ENCODE results near the gene DYRK1A. TPM values are rescaled to one million over a fixed set of nuclear protein-coding genes. Genes with fewer than 3 reads are reported as not detected.
A peak's percentile ranks its signal among the peaks of the same experiment; 100 is the strongest.

Gene DYRK1A
- total RNA-seq, 1 experiment from 2014 or later: 79.8 TPM

DNA sequence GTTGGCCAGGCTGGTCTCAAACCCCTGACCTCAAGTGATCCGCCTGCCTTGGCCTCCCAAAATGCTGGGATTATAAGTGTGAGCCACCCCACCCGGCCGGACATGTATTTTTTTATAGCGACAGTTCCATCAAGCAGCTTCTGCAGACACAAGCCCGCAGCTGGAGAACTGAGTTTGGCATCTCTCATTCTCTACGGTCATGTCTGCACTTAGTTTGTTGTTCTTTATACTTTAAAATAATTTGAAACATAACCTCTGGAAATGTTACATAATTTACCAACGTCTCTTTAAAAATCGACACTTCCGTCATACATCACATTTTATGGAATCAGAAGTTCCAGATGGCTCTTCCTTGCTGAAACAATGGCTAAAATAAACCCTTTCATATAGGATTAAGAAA lies 183.6 kb downstream of the DYRK1A start:
- no peak for DNase-seq (ENCODE audit: low read depth)

DNA sequence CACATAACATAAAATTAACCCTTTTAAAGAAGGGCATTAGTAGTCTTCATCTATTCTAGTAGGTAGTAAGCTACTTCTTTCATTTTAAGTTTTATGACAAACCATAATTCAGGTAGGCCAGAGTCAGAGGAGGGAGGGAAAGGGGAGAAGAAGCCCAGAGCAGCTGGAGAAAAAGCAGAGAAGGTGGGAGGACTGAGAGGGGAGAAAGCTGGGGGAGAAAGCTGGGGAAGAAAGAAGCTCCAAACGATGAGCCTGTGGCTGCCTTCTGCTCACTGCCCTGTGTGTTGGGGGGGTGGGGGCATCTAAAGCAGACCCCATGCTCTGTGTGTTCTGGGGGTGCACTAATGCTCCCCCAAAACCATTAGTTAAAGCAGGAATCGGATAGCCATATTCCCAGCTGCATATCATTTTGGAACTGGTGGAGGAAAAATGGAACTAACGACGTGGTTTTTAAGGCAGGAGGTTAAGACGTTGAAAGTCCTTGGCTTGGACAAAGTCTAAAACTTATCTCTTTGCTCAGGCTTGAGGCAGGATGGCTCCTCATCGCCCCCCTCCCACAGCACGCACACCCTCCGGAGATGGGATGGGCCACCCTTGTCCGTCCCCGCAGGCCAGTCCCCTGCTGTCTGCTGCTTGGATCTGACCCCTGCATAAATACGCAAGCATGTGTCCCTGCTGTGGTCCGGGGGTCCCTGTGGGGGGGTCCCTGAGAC lies 184.2 kb downstream of the DYRK1A start:
- no peak for DNase-seq (ENCODE audit: low read depth)

DNA sequence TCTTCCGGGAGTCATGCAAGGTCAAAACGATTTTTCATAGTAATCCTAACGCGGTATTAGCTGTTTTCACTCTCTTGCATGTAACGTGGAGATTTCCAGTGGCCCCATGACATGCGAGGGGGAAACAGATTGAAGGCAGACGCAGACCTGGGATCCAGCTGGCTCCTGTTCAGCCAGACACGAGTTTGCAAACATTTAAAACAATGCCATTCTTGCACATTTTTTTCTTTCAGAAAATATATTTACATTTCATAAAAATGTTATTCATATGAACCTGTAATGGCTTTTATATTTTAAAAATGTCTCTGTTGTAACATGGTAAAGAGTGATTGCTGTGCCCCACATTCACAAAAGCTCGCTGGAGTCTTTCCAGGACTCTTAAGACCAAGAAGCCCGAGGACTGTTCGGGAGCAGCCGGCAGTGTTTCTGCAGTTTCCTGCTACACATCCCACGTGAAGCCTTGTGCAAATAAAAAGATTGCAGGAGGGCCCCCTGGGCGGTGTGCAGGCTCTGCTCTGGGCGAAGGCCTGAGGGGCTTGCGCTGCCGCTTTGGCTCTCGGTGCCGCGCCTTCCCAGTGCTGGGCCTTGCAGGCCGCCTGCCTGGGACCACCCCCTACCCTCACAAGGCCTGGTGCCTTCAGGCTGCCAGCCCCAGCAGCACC lies 184.9 kb downstream of the DYRK1A start:
- DNase-seq (ENCODE audit: low read depth): no peak

DNA sequence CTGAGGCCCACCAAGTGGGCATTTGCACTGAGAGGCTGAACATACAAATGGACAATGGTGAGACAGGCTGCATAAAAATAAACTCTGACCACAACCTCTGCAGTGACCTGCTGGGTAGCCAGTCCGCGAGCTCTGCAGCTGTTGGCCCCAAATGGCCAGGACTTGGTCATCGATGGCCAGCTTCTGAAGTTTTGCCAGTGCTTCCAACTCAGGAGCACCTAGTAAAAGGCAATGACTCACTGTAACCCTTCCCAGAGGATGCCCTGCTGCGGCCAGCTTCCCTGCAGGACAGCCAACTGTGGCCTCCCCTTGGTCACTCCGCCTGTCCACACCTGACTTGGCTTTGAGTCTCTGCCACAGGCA lies 185.4 kb downstream of the DYRK1A start:
- peak; percentile 85 for DNase-seq (ENCODE audit: low read depth)

DNA sequence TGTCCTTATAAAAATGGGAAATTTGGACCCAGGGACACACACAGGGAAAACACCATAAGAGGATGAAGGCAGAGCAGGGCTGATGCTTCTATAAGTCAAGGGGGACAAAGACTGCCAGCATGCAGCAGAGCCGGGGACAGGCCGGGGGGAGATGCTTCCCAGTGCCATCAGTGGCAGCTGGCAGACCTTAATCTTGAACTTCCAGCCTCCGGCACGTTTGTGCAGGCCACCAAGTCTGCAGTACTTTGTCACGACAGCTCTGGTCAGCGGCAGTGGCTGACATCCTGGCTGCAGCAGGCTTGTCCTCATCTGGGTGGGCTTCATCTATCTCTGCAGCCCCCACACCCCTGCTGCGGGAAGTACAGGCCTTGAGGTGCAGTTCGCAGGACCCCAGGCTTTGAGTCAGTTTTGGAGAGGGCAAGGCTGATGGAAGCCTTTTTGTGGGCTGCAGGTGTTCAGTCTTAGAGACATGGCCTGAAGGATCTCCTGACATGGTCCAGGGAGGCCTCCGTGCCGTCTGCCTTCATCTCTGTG lies 186.0 kb downstream of the DYRK1A start:
- no peak for DNase-seq (ENCODE audit: low read depth)

DNA sequence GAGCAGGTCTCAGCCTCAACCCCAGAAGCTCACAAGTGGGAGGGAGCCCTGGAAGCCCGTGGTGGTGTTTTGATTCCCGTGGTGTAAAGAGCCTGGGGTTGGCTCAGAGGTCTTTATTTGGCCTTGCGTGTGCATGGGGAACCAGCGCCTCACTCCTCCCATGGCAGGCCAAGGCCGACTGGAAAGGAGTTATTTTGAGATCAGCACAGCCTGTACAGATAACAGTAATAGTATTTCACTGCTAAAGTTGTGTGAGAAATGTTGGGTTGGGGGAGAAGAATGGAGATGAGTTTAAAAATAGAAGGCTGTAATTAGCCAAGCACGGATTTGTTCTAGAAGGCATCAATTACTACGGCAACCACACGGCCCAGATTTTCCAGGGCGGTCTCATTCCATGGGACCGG lies 186.5 kb downstream of the DYRK1A start:
- DNase-seq (ENCODE audit: low read depth): no peak

DNA sequence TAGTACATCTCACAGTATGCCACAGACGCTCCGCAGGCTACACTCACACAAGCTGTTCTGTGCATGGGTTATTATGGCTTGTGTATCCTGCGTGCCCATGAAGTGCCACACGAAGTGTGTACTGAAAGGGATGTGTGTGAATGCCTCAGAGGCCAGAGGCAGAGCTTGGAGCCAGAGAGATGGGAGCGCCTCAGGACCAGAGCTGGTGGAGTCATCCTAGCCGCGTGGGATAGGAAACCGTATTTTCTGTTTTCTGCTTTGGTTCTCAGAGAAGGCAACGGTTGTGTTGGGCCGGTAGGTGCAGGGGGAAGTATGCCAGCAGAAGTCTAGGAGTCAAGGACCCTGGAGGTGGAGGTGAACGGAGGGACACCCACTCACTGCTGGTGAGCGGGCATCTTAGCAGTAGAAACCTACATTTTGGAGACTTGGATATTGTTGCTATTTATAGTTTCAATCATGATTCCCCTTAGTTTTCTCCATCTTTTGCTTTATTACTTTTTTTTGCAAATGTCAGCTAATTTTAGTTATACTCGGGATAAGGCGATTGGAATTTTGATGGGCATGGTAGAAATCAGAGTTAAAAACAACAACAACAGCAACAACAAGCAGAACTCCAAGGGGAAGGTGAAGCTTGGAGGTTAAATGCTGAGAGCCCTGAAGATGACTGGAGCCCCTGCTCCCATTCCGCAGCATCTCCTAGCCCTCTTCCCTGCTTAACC lies 188.2 kb downstream of the DYRK1A start:
- DNase-seq (ENCODE audit: low read depth): no peak

DNA sequence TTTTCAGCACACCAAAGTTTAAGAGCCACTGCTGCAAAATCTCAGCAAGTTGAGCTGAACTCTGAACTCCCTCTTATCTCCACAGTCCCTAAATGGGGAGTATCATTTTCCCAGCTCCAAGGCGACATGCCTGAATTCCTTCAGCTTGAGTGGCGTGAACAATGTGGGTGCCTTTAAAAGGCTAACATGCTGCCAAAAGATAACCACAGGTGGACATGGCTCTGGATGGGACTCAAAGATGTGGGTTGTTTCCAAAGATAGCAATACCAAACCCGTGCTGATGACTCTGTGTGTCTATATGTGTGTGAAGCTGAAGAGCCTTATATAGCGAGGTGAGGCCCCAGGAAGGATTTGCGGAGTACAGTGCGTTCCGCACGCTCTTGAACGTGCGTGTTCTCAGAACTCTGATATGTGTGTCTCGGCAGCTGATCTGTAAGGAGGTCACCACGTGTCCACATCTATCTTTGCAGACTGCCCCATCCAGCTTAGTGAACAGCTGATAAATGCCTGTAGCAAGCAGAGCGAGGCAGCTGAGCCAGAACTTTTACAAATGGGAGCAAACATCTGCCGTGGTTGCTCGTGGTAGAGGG lies 189.2 kb downstream of the DYRK1A start:
- no peak for DNase-seq (ENCODE audit: low read depth)

DNA sequence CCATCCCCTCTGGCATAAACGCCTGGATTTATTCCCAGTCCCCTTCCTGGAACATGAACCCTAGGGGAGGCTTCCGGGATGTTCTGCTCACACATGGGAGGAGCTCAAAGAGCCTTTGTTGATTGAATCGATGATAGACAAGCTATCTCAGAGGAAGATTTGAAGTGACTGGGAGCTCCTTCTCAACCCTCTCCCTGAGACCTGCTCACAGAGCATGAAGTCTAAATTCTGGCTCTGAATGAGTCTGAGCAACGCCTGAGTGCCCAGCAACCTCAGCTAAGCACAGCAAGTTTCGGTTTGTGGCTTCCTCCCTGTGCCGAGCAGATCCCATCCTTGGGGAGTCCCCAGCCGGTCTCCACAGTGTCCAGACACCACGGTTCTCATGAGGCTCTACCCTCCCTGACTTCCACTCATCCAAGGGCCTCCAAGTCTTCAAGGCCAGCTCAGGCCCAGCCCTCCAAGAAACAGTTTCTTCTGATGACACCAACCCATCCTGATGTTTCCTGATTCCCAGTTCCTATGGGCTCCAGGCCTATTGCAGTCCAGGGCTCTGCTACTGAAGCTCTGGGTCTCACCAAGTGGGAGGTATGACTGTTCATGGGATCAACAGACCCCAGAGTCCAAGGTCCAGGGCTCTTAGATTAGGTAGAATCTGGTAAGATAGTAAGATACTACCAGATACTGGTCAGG lies 190.8 kb downstream of the DYRK1A start:
- no peak for DNase-seq (ENCODE audit: low read depth)

DNA sequence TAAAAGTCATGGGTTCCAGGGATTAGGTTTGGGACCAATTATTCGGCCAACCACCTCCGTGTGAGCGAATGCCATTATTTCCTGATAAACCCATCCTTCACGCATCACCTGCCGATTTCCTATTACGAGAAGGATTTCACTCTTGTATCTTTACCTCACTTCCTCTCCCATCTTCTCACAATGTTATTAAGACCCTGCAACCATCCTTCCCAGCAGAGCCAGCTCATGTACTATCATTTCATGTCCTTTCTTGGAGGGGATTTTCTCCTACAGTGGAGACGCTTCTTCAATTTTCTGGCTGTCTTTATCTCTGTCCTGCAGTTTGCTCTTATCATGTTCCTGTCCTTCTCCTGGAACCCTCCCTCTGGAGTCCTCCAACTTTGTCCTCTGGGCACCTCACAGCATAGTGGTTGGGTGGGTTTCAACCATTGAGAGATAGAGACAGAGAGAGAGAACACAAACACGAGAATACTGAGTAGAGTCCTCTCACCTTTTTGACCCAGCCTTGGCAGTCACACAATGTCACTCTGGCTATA lies 192.2 kb downstream of the DYRK1A start:
- no peak for DNase-seq (ENCODE audit: low read depth)

DNA sequence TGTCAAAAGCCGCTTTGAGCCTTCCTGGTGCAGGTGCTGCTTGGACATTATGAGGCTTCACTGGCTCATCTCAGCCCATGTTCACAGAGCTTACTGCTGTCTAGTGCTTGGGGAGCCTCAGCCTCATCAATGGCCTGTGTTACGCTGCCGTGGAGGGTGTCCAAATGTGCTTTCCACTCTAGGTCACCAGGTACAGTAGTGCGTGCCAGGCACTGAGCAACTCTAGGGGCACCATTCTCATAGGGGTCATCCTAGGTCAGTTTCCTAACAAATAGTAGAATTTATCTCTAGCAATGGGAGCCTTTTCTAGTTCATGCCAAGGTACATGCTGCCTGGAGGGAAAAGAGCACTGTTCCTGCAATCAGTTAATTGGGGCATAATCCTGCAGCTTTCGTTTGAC lies 193.8 kb downstream of the DYRK1A start:
- DNase-seq (ENCODE audit: low read depth): no peak

DNA sequence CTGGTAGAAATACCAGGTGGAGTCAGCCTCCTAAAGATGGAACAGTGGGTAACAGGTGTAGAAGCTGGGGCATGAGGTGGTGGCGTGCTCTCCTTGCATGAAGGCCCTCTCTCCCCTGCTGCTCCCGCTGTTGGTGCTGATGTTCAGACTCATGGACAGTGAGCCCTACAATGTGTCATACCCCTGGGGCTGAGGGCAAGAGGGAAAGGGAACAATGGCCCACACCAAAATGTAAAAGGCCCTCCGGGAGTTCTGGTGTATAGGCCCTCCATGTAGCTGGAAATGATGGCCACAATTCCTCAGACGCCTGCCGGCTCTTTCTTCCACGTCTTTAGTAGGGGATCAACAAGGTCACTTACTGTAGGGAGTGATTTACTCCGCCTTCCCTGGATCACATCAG lies 194.9 kb downstream of the DYRK1A start:
- DNase-seq (ENCODE audit: low read depth): no peak

DNA sequence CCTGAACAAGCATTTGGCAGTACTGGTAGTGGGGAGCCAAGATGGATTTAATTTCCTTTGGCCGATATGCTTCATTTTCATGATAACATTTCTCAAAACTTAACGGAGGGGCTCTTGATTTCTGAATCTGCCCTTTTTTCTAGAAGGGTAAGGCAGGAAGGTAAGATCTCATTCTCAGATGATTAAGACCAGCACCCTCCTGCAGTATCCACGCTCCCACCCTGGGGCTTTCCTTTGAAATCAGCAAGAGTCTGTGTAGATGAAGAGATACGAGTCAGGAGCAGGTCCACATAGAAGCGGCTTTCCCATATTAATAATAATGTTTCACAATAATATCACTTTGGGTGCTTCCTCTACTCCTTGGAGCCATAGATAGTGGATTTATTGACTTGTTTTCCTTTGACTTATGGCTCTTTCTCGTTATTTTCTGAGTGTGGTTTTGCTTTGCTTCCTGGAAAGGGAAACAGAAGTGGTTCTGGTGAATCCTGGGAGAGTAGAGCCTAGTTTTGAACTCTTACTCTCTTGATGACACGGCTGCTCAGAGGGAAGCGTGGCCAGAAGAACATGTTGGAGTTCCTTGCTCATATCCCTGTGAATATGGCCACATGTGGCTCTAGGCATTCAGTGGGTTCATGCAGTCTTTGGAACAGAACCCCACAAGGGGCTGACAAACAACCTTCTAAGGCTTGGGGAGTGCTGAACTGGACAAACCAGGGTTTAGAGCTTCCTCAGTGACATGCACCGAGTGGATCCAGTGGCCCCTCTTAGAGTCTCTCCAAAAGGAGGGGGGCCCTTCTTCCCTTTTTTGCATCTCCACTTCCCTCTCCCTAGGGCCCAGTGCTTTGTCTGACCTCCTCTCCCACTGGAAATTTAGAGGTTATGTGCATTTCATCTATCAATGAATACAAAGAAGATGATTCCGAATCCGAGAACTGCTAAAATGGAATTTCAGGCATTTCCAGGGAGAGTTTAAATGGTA lies 195.7 kb downstream of the DYRK1A start:
- no peak for DNase-seq (ENCODE audit: low read depth)

DNA sequence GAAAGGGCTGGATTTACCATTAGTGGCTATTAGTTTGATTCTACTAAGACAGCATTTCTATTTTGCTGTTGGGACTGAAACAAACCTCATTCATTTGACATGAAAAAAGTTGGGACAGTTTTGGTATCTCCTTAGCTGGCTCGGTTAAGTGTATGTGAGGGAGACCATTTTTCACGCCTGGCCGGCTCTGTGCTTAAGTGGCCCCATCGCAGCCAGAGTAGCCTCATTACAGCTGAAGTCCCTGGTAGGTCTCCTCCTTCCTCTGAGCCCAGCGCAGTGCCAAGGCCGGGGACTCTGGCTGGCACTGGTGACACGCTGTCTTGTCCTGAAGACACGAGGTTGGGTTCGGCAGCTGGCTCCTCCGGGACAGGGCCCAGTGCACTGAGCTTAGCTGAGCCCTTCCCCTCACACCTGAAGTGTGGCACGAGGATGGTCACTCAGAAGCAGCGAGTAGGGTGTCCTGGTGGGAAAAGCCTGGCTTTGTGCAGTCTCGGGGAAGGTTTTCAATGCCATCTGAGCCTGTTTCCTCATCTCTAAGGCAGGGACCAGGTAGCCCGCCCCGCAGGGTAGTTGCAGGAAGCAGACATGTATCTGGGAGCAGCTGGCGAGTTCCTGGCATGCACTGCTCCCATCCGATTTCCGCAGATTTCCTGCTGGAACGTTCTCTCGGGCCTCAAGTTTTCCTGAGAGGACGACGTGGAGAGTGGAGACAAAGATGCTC lies 196.5 kb downstream of the DYRK1A start:
- DNase-seq (ENCODE audit: low read depth): no peak

DNA sequence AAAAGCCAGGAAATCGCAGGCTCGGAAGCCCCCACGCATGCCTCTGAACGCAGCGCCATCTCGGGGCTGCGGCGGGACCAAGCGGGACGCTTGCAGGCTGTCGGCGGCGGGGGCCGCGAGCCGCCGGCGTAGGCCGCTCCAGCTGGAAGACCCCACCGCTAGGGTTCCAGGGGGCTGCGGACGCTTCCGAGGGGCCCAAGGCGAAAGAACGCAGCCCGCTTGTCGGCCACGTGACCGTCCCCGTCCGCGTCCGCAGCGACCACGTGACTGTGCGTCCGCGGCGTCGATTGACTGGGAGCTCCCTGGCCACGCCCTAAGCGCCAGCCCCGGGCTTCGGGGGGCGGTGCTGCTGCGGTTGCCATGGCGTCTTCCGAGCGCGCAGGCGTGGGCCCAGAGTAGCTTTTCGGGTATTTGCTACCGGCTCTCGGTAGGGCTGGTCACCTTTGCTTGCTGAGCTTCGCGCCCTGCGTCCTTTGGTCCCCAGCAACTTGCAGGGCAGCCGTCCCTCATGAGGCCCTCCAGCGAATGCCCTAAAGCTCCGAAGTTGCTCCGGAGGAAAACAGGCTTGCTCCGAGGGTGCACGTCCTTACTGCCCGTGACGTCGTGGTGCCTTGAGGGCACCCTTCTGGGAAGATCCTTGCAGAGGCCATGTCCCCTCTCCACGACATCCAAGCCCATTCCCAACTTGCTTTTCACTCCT lies 197.2 kb downstream of the DYRK1A start:
- peak; percentile 97 for DNase-seq (ENCODE audit: low read depth)

DNA sequence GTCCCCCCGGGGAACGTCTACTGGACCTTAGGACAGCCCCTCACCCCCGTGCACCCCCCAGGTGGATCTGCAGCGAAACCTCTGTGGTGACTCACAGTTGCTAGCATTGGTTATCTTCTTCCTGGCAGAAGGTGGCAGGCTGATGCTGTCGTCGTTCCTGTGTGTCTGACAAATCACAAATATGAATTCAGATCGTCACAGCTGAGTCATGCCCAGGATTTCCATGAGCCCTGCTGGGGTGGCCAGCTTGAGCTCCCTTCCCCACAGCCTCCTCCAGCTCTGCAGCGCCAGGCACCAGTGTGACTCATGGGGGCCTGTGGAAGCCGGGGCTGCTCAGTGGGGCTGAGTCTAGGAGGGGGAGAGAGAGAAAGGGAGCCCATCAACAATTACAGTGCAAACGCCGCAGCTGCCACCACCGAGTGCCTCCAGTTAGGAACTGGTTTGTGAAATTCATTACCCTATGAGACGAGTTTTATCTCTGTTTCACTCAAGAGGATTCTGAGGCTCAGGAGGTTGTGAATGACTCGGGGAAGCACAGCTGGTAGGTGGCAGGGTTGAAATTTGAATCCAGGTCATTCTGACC lies 197.9 kb downstream of the DYRK1A start:
- DNase-seq (ENCODE audit: low read depth): peak; percentile 100

DNA sequence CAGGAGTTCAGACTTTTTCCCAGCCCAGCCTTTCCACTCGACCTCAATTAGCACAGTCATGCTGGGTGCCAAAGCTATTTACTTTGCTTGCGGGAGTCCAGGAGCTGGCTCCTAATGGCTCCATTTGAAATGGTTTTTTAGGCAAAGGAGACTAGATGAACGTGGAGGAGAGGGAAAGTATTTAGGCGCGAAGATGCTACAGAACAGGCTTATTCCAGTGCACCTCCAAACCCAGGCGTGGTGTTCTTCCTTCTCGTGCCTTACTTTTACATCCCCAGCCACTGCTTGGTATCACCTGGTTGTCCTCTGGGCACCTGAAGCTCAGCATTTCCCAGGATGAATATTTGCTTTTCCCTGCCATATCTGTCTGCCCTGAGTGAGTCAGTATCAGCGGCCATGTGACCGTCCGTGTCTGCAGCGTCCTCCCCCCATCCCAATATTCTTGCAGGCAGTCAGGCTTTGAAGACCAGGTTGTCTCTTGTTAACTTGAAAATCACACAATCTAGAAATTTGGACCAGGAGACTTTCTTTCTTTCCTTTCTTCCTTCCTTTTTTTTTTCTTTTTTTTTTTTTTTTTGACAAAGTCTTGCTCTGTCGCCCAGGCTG lies 198.5 kb downstream of the DYRK1A start:
- DNase-seq (ENCODE audit: low read depth): peak; percentile 74

DNA sequence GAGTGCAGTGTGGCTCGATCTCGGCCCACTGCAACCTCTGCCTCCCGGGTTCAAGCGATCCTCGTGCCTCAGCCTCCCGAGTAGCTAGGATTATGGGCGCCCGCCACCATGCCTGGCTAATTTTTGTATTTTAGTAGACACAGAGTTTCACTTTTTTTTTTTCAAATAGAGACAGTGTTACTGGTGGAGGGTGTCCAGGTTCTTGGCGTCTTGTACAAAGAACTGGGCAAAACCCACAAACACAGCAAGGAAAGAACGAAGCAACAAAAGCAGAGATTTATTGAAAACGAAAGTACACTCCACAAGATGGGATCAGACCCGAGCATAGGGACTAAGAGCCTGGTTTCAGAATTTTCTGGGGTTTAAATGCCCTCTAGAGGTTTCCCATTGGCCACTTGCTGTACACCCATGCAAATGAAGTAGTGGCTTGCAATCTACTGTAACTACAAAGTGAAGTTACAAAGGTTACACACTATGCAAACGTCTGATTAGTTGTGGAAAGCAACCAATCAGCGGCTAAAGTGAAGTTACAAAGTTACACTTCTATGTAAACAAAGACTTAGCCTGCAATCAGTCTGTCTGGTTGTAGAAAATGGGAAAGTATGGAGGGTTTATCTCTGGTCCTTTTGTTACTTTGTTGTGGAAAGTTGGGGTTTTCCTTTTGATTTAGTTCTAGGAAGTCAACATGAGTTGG lies 199.1 kb downstream of the DYRK1A start:
- peak; percentile 89 for DNase-seq (ENCODE audit: low read depth)
